ENCODE measurements around the gene LCN2. TPM values are rescaled to one million over a fixed set of nuclear protein-coding genes. Genes with fewer than 3 reads are reported as not detected.

The LCN2 gene
- total and polyA plus RNA-seq, 3 donors from 2014 or later: 2.2 TPM; not detected in 2

DNA sequence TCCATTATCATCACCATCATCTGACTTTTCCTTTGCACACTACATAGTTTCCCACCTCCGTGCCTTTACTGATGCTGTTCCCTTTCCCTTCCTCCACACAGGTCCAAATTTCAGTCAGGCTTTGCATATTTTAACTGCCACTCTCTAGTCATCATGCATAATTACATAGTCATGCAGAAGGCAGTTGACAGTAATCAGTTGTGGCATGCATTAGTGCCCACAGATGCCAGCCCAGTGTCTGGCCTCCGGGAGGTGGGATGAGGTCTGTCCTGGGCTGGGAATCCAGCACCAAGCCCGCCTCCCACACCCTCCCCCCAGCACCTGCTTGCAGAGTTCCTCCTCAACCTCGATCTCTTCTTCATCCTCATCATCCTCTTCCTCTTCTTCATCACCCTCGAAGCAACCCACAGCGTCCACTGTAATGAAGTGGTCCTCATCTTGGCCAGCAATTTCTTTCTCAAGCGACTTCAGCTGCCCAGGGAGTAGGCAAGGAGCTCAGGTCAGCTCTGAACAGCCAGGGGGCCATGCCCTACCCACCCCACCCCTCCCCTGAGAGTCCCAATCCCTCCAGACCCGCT is 19.6 kb downstream of the LCN2 start:
- DNase-seq: no peak
- Histone ChIP-seq H3K4me1 (no peaks in the 10 kb centered on the region), H3K27ac (no peak overlapping the region), H3K36me3 (ENCODE audit: low read depth, missing control alignments) (no peaks in the 10 kb centered on the region), H3K4me3 (no peak overlapping the region), H3K9me3 (no peaks in the 10 kb centered on the region), H3K27me3 (no peaks in the 10 kb centered on the region)
- TF ChIP-seq, protein P1, sequence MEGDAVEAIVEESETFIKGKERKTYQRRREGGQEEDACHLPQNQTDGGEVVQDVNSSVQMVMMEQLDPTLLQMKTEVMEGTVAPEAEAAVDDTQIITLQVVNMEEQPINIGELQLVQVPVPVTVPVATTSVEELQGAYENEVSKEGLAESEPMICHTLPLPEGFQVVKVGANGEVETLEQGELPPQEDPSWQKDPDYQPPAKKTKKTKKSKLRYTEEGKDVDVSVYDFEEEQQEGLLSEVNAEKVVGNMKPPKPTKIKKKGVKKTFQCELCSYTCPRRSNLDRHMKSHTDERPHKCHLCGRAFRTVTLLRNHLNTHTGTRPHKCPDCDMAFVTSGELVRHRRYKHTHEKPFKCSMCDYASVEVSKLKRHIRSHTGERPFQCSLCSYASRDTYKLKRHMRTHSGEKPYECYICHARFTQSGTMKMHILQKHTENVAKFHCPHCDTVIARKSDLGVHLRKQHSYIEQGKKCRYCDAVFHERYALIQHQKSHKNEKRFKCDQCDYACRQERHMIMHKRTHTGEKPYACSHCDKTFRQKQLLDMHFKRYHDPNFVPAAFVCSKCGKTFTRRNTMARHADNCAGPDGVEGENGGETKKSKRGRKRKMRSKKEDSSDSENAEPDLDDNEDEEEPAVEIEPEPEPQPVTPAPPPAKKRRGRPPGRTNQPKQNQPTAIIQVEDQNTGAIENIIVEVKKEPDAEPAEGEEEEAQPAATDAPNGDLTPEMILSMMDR (IDR thresholded peaks at IDR 0.05): no peak
- TF ChIP-seq POLR2A (IDR thresholded peaks at IDR 0.05): no peak
- WGBS, 2 donors: 91 to 92% methylated on average over 8 of the region's 8 CpGs
- intact Hi-C loops (cut with DNase I; ENCODE audit: low total_unique reads): no loop called here

DNA sequence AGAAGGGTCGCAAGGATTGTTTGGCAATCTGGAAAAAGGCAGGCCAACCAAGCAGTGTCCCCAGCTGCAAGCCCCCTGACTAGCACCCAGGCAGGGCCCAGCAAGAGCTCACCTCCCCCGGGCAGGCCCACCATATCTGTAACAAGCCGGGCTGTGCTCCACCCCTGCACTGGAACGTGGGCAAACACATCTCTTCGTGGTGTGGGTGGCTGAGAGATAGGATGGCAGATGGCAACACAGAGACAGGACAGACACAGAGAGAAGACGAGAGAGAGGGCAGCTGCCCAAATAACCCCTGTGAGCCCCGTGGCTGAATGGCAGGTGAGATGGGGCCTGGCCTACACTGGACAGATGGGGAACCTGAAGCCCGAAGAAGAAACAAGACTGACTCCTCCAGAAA is 20.2 kb downstream of the LCN2 start:
- Histone ChIP-seq H3K4me1 (no peaks in the 10 kb centered on the region), H3K9me3 (no peaks in the 10 kb centered on the region), H3K4me3 (no peak overlapping the region), H3K36me3 (ENCODE audit: low read depth, missing control alignments) (no peaks in the 10 kb centered on the region), H3K27me3 (no peaks in the 10 kb centered on the region), H3K27ac (no peak overlapping the region)
- intact Hi-C loops (cut with DNase I; ENCODE audit: low total_unique reads): no loop called here
- no peak for DNase-seq
- no peak for TF ChIP-seq POLR2A (IDR thresholded peaks at IDR 0.05)
- TF ChIP-seq, protein P1 (IDR thresholded peaks at IDR 0.05): no peak
- 77 to 78% methylated on average over 8 of the region's 8 CpGs for WGBS, 2 donors

DNA sequence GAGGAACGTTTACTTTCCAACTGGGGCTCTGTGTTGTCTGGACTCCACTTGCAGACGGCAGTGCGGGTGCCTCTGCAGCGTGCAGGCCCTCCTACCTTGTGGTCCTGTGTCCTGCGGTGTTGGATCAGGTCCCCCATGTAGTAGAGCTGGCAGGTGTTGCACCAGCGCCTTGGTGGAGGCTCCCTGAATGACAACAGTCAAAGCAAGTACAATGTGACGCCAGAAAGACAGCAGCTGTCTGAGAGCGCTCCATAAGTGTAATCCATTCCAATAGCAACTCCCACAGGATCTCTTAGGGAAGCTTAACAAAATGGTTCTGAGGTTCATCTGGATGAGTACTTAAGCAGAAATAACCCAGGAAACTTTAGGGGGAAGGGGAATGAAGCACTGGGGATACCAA is 20.7 kb downstream of the LCN2 start:
- intact Hi-C loops (cut with DNase I; ENCODE audit: low total_unique reads): no loop called here
- Histone ChIP-seq H3K27me3 (no peaks in the 10 kb centered on the region), H3K36me3 (ENCODE audit: low read depth, missing control alignments) (no peaks in the 10 kb centered on the region), H3K4me3 (no peak overlapping the region), H3K4me1 (no peaks in the 10 kb centered on the region), H3K9me3 (no peaks in the 10 kb centered on the region), H3K27ac (no peak overlapping the region)
- no peak for TF ChIP-seq POLR2A (IDR thresholded peaks at IDR 0.05)
- TF ChIP-seq, protein P1 (IDR thresholded peaks at IDR 0.05): no peak
- 93 to 98% methylated on average over 6 to 8 of the region's 8 CpGs for WGBS, 2 donors
- DNase-seq: no peak

DNA sequence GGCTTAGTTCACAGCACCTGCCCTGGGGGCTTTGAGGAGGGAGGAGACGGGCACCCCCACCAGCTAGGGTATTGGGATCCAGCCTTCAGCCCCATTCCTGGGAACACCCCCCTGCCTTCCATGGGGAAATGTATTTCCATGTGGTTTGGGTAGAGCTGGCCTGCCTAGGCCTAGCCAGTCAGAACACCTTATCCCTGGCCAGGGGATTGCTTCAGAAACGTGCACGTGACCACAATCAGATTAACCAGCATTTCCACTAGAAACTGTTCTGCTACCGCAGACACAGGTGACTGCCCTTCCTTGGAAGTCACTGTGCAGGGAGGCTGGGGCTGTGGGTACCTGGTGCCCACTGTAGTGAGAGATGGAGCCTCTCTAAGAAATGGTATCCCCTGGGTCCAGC is 24.8 kb downstream of the LCN2 start:
- Histone ChIP-seq H3K27me3 (no peaks in the 10 kb centered on the region), H3K36me3 (ENCODE audit: low read depth, missing control alignments) (no peaks in the 10 kb centered on the region), H3K27ac (no peak overlapping the region), H3K4me1 (no peaks in the 10 kb centered on the region), H3K4me3 (no peak overlapping the region), H3K9me3 (no peaks in the 10 kb centered on the region)
- 89 to 95% methylated on average over 4 of the region's 4 CpGs for WGBS, 2 donors
- intact Hi-C loops (cut with DNase I; ENCODE audit: low total_unique reads): no loop called here
- DNase-seq: no peak
- TF ChIP-seq POLR2A (IDR thresholded peaks at IDR 0.05): no peak
- TF ChIP-seq, protein P1 (IDR thresholded peaks at IDR 0.05): no peak

DNA sequence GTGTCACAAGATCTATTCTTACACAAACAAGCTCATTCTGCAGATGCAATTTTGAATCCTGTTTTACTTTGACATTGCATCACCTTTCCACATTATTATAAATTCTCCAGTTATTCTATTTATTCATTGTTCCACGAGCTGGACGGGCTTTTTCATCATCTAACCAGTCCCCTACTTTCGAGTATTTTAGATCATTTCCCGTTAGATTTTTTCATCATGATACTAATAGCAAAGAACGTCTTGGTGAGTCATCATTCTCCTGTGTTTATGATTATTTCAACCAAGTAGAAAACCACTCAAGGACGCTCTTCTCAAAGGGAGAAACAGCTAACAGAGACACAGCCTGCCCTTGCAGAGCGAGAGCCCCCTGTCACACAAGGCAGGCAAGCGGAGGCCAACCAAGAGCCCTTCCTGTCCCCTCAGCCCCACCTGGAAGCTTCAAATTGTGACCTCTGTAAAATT is 25.9 kb downstream of the LCN2 start:
- intact Hi-C loops (cut with DNase I; ENCODE audit: low total_unique reads): no loop called here
- TF ChIP-seq, protein P1 (IDR thresholded peaks at IDR 0.05): no peak
- TF ChIP-seq POLR2A (IDR thresholded peaks at IDR 0.05): no peak
- H3K9me3 ChIP-seq: no peaks in the 10 kb centered on the region
- no peaks in the 10 kb centered on the region for H3K27me3 ChIP-seq
- H3K4me1 ChIP-seq: no peaks in the 10 kb centered on the region
- no peak overlapping the region for H3K4me3 ChIP-seq
- H3K27ac ChIP-seq: no peak overlapping the region
- no peak for DNase-seq
- no peaks in the 10 kb centered on the region for H3K36me3 ChIP-seq (ENCODE audit: low read depth, missing control alignments)
- 78 to 83% methylated on average over 8 of the region's 8 CpGs for WGBS, 2 donors
